IPS DF 19.7 (cell line): ENCODE measurements around the gene ATPAF1.
"Not testable (repeated sequence)": the region's sequence is repeated elsewhere in the genome, so short reads cannot be mapped to it uniquely, and the experiment has no call there.

Experiments used
- DNase-seq: peaks from one replicate; pipeline ENCODE4 v3.0.0-alpha.2; 2013; ENCODE audit warnings: low read depth, low spot score

ATPAF1 gene

GRCh38 chr1:46681333-46682034 is 13.3 kb upstream of the ATPAF1 start:
- no peak for DNase-seq

- DNase-seq = no peak
These were observed 11.8 kb upstream of the ATPAF1 start for GRCh38 chr1:46679789-46680573.

GRCh38 chr1:46677339-46677738 is 9.2 kb upstream of the ATPAF1 start:
- DNase-seq = no peak

- no peak for DNase-seq
These were observed 8.4 kb upstream of the ATPAF1 start for GRCh38 chr1:46676531-46676930.

- DNase-seq = no peak
These were observed 7.6 kb upstream of the ATPAF1 start for GRCh38 chr1:46675549-46676314.

GRCh38 chr1:46673749-46674182 is 5.6 kb upstream of the ATPAF1 start:
- no peak for DNase-seq

GRCh38 chr1:46672696-46673095 is 4.5 kb upstream of the ATPAF1 start:
- no peak for DNase-seq

- no peak for DNase-seq
These were observed 3.4 kb upstream of the ATPAF1 start, which contains the start of gene TEX38 for GRCh38 chr1:46671554-46671953. TEX38 (plus strand) TSS chr1:46671854; CDS start chr1:46671935, 81 bp downstream.

GRCh38 chr1:46670134-46670533 is 2.0 kb upstream of the ATPAF1 start:
- DNase-seq = no peak

- DNase-seq = no peak
These were observed 2.2 kb downstream of the ATPAF1 start for GRCh38 chr1:46665983-46666382.

GRCh38 chr1:46662919-46663318 is 5.2 kb downstream of the ATPAF1 start:
- not testable (repeated sequence) for DNase-seq

GRCh38 chr1:46660116-46660515 is 8.0 kb downstream of the ATPAF1 start:
- not testable (repeated sequence) for DNase-seq

- no peak for DNase-seq
These were observed 8.8 kb downstream of the ATPAF1 start for GRCh38 chr1:46659307-46659870.

GRCh38 chr1:46657775-46658174 is 10.4 kb downstream of the ATPAF1 start:
- no peak for DNase-seq

- DNase-seq = no peak
These were observed 11.5 kb downstream of the ATPAF1 start for GRCh38 chr1:46656643-46657042.

- no peak for DNase-seq
These were observed 12.3 kb downstream of the ATPAF1 start for GRCh38 chr1:46655848-46656247.

GRCh38 chr1:46654698-46655097 is 13.5 kb downstream of the ATPAF1 start:
- not testable (repeated sequence) for DNase-seq

- no peak for DNase-seq
These were observed 14.2 kb downstream of the ATPAF1 start for GRCh38 chr1:46654012-46654411.

GRCh38 chr1:46653405-46653958 is 14.7 kb downstream of the ATPAF1 start:
- DNase-seq = no peak

GRCh38 chr1:46652321-46653100 is 15.7 kb downstream of the ATPAF1 start:
- no peak for DNase-seq

- not testable (repeated sequence) for DNase-seq
These were observed 17.0 kb downstream of the ATPAF1 start for GRCh38 chr1:46651152-46651551.
